Inferior parietal cortex (tissue), 1 donor: ENCODE measurements around the gene PHF1.

Source experiments
- DNase-seq: peaks from one replicate; pipeline ENCODE4 v3.0.0-alpha.2; 2016; ENCODE audit errors: extremely low spot score

PHF1 gene

DNA sequence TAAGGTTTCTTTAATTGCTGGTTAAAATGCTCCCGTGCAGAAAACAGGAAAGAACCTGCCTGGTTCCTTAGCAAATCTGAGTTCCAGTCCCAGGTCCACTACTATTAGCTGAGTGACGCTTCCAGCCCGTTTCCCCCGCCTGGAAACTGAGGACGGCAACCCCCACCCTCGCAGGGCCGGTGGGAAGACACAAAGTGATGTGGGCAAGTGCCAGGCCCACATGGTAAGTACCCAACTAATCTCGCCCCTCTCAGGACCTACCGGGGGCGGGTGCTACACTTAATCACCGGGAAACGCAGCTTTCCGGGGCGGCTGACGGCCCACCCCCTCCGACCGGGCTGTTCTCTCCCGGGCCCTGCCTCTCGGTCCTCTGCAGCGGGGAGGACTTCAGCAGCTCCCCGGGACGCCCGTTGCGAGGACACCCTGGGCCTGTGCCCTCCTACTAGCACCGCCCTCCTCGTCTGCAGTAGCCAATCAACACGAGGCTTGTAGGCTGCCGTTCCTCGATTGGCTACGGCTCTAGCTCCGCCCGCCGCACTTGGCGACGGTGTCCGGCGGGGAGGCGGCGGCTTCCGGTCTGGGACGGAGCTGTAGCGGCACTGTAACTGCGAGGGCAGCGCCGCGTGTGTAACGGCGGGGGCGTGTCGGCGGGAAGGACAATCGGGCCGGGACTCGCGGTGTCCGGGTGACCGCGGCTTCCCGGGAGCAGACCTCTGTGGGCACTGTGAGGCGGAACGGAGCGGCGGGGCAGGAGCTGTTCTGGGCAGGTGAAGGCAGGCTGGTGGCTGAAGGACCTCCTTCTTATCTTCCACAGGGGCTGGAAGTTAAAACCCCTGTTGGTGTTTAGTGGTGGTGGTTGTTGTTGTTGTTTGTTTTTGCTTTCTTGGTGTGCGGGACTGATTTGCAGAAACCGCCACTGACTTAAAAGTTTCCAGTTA, 43.5 kb downstream of the PHF1 start, which contains the start of gene ZBTB9:
ZBTB9 (plus strand) TSS at position 568 of the 938 bp plus-strand sequence. CDS start 525 bp downstream, outside the sequence.
- DNase-seq: peak; percentile 98

DNA sequence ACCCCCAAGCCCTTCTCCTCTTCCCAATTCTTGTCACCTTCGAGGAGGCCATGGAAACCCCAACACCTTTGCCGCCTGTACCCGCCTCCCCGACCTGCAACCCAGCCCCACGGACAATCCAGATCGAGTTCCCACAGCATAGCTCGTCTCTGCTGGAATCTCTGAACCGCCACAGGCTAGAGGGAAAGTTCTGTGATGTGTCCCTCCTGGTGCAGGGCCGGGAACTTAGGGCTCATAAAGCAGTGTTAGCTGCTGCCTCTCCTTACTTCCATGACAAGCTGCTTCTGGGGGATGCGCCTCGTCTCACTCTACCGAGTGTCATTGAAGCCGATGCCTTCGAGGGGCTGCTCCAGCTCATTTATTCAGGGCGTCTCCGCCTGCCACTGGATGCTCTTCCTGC, 44.2 kb downstream of the PHF1 start:
- no peak for DNase-seq

DNA sequence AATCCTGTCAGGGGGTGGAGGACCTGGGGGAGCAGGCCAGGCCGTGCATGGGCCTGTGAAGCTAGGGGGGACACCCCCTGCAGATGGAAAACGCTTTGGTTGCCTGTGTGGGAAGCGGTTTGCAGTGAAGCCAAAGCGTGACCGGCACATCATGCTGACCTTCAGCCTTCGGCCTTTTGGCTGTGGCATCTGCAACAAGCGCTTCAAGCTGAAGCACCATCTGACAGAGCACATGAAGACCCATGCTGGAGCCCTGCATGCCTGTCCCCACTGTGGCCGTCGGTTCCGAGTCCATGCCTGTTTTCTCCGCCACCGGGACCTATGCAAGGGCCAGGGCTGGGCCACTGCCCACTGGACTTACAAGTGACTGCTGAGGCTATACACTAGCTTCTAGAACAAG, 45.3 kb downstream of the PHF1 start:
- DNase-seq: no peak

- no peak for DNase-seq
These were observed 47.9 kb downstream of the PHF1 start for GRCh38 chr6:33458676-33459075.

DNA sequence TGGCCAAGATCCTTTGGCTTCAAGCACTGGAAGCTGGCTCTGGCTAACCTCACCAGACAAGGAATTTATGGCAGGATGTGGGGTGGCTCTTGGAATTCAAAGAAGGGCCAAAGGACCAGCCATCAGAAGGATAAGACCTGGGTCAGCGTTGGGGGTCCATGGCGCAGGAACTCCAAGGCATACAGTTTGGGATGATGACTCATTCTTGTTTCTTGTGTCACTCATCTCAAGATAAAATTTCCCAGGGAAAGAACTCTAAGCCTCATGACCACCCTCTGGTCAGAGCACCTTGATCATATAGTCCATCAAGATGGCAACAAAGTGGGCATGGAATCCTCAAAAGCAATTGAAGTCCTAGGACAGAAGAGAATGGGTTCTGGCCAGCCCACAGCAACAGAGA, 48.4 kb downstream of the PHF1 start:
- no peak for DNase-seq
